Neural progenitor cell (in vitro differentiated cells): ENCODE data around the gene LILRA6.

Source experiments
- EZH2 ChIP-seq: fragments of 200-600 bp; sonication (generic); IDR thresholded peaks from 2 replicates; pipeline ENCODE4 v1.6.1; 2017; ENCODE audit warnings: antibody characterized with exemption, mild to moderate bottlenecking, moderate library complexity
- TF ChIP-seq, protein P1 (sequence below): fragments of 200-600 bp; sonication (generic); IDR thresholded peaks from 2 replicates; pipeline ENCODE4 v1.5.1; 2017; ENCODE audit warnings: antibody characterized with exemption, mild to moderate bottlenecking

- TF ChIP-seq, protein P1, sequence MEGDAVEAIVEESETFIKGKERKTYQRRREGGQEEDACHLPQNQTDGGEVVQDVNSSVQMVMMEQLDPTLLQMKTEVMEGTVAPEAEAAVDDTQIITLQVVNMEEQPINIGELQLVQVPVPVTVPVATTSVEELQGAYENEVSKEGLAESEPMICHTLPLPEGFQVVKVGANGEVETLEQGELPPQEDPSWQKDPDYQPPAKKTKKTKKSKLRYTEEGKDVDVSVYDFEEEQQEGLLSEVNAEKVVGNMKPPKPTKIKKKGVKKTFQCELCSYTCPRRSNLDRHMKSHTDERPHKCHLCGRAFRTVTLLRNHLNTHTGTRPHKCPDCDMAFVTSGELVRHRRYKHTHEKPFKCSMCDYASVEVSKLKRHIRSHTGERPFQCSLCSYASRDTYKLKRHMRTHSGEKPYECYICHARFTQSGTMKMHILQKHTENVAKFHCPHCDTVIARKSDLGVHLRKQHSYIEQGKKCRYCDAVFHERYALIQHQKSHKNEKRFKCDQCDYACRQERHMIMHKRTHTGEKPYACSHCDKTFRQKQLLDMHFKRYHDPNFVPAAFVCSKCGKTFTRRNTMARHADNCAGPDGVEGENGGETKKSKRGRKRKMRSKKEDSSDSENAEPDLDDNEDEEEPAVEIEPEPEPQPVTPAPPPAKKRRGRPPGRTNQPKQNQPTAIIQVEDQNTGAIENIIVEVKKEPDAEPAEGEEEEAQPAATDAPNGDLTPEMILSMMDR = no peak
- no peak for TF ChIP-seq EZH2
These were observed 32.6 kb downstream of the LILRA6 start for GRCh38 chr19:54209811-54210494.
